ENCODE data around the gene LHFPL3. TPM values are rescaled to one million over a fixed set of nuclear protein-coding genes. Genes with fewer than 3 reads are reported as not detected.

The LHFPL3 gene
- total and polyA plus RNA-seq, 2 donors (not counting 1 experiment from before 2014, with no cell fraction given): not detected

- Histone ChIP-seq H3K9me3 (ENCODE audit: control insufficient read depth, insufficient read depth, low read depth, low read length) (no peaks in the 10 kb centered on the region), H3K4me3 (replicated peaks in 1 of 4; ENCODE audit: control extremely low read depth in 1 of 4, insufficient read depth in 1 of 4, low read depth in 3 of 4, low read length in 4 of 4) (no peak overlapping the region), H3K27me3 (ENCODE audit: control insufficient read depth, insufficient read depth, low read length) (no peaks in the 10 kb centered on the region), H3K36me3 (ENCODE audit: control insufficient read depth, insufficient read depth, low read length) (no peaks in the 10 kb centered on the region), H3K9ac (ENCODE audit: insufficient read depth, low read length) (no peak overlapping the region), H3K79me2 (ENCODE audit: control insufficient read depth, insufficient read depth, low read length) (no peaks in the 10 kb centered on the region), H3K4me1 (ENCODE audit: control insufficient read depth, extremely low read depth, insufficient read depth, low read length) (no peaks in the 10 kb centered on the region), H2AFZ (ENCODE audit: low read length) (no peak overlapping the region), H3K27ac (ENCODE audit: insufficient read depth, low read length) (no peak overlapping the region), H4K20me1 (ENCODE audit: control insufficient read depth, extremely low read depth, insufficient read depth, low read length) (no peaks in the 10 kb centered on the region), H3K4me2 (ENCODE audit: extremely low read depth, insufficient read depth, low read length) (no peak overlapping the region)
- no peak for TF ChIP-seq EZH2 (IDR thresholded peaks at IDR 0.05; ENCODE audit: low read length, missing control alignments)
- no peak for TF ChIP-seq CTCF (conservative IDR thresholded peaks at IDR 0.05 in 1 of 2, IDR thresholded peaks at IDR 0.05 in 1 of 2; ENCODE audit: low read depth in 1 of 2, low read length in 2 of 2)
- DNase-seq (ENCODE audit: low read depth in 2 of 2): no peak
Measured at GRCh38 chr7:104758504-104758903, 430.1 kb downstream of the LHFPL3 start.

GRCh38 chr7:104761892-104762291, 433.5 kb downstream of the LHFPL3 start:
- no peaks in the 10 kb centered on the region for H3K4me1 ChIP-seq (ENCODE audit: control insufficient read depth, extremely low read depth, insufficient read depth, low read length)
- no peak overlapping the region for H2AFZ ChIP-seq (ENCODE audit: low read length)
- H3K36me3 ChIP-seq (ENCODE audit: control insufficient read depth, insufficient read depth, low read length): no peaks in the 10 kb centered on the region
- DNase-seq (ENCODE audit: low read depth in 2 of 2): no peak
- H3K9me3 ChIP-seq (ENCODE audit: control insufficient read depth, insufficient read depth, low read depth, low read length): no peaks in the 10 kb centered on the region
- no peaks in the 10 kb centered on the region for H4K20me1 ChIP-seq (ENCODE audit: control insufficient read depth, extremely low read depth, insufficient read depth, low read length)
- no peak overlapping the region for H3K4me2 ChIP-seq (ENCODE audit: extremely low read depth, insufficient read depth, low read length)
- no peak overlapping the region for H3K9ac ChIP-seq (ENCODE audit: insufficient read depth, low read length)
- no peak overlapping the region for H3K27ac ChIP-seq (ENCODE audit: insufficient read depth, low read length)
- H3K79me2 ChIP-seq (ENCODE audit: control insufficient read depth, insufficient read depth, low read length): no peaks in the 10 kb centered on the region
- no peak for TF ChIP-seq CTCF (conservative IDR thresholded peaks at IDR 0.05 in 1 of 2, IDR thresholded peaks at IDR 0.05 in 1 of 2; ENCODE audit: low read depth in 1 of 2, low read length in 2 of 2)
- TF ChIP-seq EZH2 (IDR thresholded peaks at IDR 0.05; ENCODE audit: low read length, missing control alignments): no peak
- H3K27me3 ChIP-seq (ENCODE audit: control insufficient read depth, insufficient read depth, low read length): no peaks in the 10 kb centered on the region
- H3K4me3 ChIP-seq (replicated peaks in 1 of 4; ENCODE audit: control extremely low read depth in 1 of 4, insufficient read depth in 1 of 4, low read depth in 3 of 4, low read length in 4 of 4): no peak overlapping the region

GRCh38 chr7:104767113-104767512, 438.7 kb downstream of the LHFPL3 start:
- DNase-seq (ENCODE audit: low read depth in 2 of 2): no peak
- Histone ChIP-seq H3K4me3 (replicated peaks in 1 of 4; ENCODE audit: control extremely low read depth in 1 of 4, insufficient read depth in 1 of 4, low read depth in 3 of 4, low read length in 4 of 4) (no peak overlapping the region), H3K79me2 (ENCODE audit: control insufficient read depth, insufficient read depth, low read length) (no peaks in the 10 kb centered on the region), H3K9me3 (ENCODE audit: control insufficient read depth, insufficient read depth, low read depth, low read length) (no peaks in the 10 kb centered on the region), H3K27ac (ENCODE audit: insufficient read depth, low read length) (no peak overlapping the region), H4K20me1 (ENCODE audit: control insufficient read depth, extremely low read depth, insufficient read depth, low read length) (no peaks in the 10 kb centered on the region), H2AFZ (ENCODE audit: low read length) (no peak overlapping the region), H3K4me2 (ENCODE audit: extremely low read depth, insufficient read depth, low read length) (no peak overlapping the region), H3K36me3 (ENCODE audit: control insufficient read depth, insufficient read depth, low read length) (no peaks in the 10 kb centered on the region), H3K9ac (ENCODE audit: insufficient read depth, low read length) (no peak overlapping the region), H3K4me1 (ENCODE audit: control insufficient read depth, extremely low read depth, insufficient read depth, low read length) (no peaks in the 10 kb centered on the region), H3K27me3 (ENCODE audit: control insufficient read depth, insufficient read depth, low read length) (no peaks in the 10 kb centered on the region)
- no peak for TF ChIP-seq CTCF (conservative IDR thresholded peaks at IDR 0.05 in 1 of 2, IDR thresholded peaks at IDR 0.05 in 1 of 2; ENCODE audit: low read depth in 1 of 2, low read length in 2 of 2)
- TF ChIP-seq EZH2 (IDR thresholded peaks at IDR 0.05; ENCODE audit: low read length, missing control alignments): no peak

All from fibroblast of lung (primary cell).